Measurements from ENCODE around the gene VAPA.
"Not testable (repeated sequence)": the region's sequence is repeated elsewhere in the genome, so short reads cannot be mapped to it uniquely, and the experiment has no call there.

The VAPA gene

DNA sequence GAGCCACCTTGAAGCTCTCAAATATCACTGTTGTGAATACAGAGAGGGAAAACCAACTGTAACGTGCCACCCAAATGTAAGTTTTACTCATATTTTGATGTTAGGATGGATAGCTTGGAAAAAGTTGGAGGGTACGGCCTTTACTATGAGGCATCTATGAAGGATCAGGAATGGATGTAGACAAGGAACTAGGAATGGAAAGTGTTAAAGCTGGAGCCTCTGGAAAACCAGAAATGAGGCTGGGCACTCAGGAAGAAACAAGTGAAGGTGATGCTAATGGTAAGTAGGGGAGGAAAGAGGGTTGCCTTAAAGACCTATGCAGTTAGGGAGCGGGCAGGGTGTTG is 27.8 kb upstream of the VAPA start:
- DNase-seq (ENCODE audit: low read depth in 2 of 2): no peak

DNA sequence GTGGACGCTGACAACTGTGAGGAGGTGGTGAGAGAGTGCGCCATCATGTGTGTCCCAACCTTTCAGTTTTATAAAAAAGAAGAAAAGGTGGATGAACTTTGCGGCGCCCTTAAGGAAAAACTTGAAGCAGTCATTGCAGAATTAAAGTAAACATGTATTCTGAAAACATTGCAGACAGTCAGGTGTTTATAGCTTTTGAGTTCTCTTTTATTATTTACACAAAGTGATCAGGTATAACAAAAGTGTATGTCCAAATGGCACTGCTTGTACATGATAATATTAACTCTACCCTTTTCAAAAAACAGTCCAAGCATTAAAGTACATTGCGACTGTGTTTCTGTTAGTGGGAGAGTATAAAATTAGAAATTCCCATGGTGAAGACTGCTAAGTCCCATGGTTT is 25.8 kb upstream of the VAPA start:
- DNase-seq (ENCODE audit: low read depth in 2 of 2): no peak

DNA sequence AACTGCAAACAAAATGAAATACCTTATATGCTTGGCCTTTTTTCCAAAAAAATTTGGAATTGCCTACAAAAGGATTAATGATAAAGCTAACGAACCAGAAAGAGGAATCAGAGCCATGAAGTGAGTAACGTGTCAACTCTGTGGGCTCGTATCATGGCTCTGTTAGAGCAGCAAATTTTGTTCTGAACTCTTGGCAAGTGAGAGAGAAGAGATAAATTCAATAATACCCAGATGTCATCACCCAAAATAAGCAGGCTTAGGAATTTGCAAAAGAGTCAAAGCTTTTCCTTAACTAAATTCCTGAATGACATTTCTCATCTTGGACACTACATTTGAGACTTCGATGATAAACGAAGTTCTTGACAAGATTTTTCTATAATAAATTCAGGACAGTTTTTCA is 23.6 kb upstream of the VAPA start:
- DNase-seq (ENCODE audit: low read depth in 2 of 2): no peak

DNA sequence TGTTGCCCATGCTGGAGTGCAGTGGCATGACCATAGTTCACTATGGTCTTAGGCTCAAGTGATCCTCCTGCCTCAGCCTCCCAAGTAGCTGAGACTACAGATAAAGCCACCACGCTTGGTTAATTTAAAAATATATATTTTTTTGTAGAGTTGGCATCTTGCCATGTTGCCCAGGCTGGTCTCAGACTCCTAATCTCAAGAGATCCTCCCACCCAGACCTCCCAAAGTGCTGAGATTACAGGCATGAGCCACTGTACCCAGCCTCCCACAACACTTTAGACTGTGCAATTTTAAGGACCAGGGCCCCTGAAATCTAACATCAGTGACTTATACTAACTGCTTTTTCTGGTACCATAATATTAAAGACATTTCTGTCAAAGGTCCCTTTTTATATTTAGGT is 22.9 kb upstream of the VAPA start:
- DNase-seq (ENCODE audit: low read depth in 2 of 2): no peak

DNA sequence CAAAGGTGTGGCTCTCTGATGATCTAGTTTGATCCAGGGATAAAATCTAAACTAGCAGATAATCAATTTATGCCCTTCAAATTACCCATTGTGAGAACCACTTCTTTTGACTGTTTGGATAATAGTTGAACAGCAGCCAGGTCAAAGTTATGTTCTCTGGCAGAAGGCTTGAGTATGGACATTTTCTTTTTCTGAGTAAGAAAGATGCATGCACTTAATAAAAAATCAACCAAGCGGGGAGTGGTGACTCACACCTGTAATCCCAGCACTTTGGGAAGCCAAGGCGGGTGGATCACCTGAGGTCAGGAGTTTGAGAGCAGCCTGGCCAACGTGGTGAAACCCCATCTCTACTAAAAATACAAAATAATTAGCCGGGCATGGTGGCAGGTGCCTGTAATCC is 22.3 kb upstream of the VAPA start:
- not testable (repeated sequence) for DNase-seq (ENCODE audit: low read depth in 2 of 2)

DNA sequence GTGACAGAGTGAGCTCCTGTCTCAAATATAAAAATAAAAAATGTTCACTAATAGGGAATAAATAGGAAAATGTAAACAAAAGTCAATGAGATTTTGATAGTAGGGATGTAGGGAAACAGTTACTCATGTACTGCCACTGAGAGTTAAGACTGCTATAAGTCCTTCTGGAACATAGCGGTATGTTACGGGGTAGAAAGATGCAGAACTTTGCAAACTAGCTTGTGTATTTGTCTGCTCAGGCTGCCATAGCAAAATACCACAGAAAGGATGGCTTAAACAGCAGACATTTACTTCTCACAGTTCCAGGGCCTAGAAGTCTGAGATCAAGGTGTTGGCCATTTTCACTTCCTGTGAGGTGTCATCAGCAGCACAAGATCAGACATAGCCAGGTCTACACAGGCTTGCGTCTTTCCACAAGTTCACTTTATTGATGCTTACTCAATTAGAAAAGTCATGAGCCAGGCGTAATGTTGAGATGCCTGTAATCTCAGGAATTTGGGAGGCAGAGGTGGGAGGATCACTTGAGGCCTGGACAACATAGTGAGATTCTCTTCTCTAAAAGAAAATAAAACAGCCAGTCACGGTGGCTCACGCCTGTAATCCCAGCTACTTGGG is 19.3 kb upstream of the VAPA start:
- no peak for DNase-seq (ENCODE audit: low read depth in 2 of 2)

DNA sequence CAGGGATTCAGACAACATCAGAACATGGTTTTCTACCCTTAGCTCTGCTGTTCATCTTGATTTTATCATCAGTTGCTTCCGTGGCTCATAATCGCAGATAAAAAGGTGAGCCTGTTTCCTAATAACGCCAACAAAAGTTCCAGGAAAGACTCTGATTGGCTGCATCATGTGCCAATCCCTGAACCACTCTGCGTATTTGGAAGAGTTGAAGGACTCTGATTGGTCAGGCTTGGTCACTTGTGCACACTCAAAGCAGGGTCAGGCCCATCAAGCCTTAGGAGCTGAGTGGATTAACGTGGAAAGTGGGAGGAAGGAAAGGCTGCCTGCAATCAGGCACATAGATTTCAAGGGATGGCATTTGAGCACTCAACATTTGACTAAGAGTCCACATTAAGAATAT is 16.7 kb upstream of the VAPA start:
- no peak for DNase-seq (ENCODE audit: low read depth in 2 of 2)

DNA sequence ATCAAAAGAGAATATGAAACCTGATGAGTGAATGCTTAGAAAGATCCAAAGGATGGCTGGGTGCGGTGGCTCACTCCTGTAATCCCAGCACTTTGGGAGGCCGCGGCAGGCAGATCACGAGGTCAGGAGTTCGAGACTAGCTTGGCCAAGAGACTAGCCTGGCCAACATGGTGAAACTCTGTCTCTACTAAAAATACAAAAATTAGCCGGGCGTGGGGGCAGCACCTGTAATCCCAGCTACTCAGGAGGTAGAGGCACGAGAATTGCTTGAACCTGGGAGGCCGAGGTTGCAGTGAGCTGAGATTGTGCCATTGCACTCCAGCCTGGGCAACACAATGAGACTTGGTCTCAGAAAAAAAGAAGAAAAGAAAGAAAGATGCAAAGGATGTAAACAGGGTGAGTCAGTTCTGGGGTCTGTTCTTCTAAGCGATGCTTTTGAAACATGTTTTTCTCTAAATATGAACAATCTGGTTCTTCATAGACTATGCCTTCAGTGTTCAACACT is 16.0 kb upstream of the VAPA start:
- not testable (repeated sequence) for DNase-seq (ENCODE audit: low read depth in 2 of 2)

DNA sequence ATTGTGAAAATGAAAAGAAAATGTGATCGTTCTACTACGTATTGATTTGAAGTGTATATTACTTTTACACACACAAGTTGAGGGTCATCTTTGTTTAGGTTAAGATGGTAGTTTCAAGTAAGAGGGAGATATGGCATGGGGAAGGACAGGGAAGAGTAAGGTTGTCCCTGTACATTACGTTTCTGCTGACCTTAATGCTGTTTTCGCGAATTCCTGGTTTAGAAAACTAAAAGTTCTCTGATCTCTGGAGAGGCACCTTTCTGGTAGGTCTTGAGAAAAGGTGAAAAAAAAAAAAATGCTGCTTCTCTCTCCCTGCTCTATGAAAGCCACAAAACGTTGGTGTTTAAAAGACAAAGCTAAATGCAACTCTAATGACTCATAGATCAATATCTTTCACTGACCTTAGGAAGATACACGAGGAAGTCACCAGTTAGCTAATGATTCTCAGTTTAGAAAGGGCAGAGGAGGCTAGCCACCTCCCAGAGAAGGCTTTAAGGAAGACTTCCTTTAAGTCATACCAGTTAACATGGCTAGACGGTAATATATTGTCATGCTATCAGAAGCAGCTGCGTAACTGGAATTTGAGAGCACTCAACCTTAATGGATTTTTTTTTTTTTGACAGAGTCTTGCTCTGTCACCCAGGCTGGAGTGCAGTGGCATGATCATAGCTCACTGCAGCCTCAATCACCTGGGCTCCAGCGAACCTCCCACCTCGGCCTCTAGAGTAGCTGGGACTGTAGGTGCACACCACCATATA is 14.8 kb upstream of the VAPA start:
- DNase-seq (ENCODE audit: low read depth in 2 of 2): no peak

DNA sequence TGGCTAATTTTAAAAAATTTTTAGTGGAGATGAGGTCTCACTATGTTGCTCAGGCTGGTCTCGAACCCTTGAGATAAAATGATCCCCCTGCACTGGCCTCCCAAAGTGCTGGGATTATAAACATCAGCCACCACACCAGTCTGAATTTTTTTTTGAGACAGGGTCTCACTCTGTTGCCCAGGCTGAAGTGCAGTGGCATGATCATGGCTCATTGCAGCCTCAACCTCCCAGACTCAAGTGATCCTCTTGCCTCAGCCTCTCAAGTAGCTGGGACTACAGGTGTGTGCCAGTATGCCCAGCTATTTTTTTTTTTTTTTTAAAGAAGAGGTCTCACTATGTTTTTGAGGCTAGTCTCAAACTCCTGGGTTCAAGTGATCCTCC is 14.3 kb upstream of the VAPA start:
- DNase-seq (ENCODE audit: low read depth in 2 of 2): not testable (repeated sequence)

DNA sequence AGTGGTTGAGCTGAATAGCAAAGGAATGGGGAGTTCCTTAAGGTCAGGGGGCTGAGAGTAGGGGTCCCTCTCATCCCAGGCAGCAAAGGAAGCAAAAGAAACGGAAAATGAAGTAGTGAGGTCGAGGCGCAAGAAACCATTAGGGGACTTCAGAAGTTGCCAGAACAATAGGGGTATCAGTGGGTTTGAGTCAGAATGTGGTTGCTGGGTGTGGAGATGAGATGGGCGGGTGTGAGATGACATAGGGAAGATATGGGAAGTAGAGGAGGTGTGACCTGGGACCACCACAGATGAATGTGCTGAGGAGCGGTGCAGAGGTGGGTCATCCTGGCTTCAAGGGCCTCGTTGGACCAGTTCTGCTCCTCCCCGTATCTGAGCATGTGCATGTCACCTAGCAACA is 13.1 kb upstream of the VAPA start:
- DNase-seq (ENCODE audit: low read depth in 2 of 2): no peak

DNA sequence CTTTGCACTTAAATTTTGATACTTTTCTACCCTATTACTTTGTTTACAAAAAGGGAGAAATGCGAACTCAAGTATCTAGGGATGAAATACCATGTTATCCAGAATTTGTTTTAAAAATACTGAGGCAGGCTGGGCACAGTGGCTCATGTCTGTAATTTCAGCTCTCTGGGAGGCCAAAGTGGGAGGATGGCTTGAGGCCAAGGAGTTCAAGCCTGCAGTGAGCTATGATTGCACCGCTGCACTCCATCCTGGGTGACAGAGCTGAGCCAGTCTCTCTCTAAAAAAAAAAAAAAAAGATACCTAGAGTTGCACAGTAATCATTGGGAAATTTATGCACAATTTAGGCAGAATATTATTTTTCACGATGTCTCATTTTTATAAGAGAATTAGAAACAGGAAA is 12.4 kb upstream of the VAPA start:
- DNase-seq (ENCODE audit: low read depth in 2 of 2): no peak

DNA sequence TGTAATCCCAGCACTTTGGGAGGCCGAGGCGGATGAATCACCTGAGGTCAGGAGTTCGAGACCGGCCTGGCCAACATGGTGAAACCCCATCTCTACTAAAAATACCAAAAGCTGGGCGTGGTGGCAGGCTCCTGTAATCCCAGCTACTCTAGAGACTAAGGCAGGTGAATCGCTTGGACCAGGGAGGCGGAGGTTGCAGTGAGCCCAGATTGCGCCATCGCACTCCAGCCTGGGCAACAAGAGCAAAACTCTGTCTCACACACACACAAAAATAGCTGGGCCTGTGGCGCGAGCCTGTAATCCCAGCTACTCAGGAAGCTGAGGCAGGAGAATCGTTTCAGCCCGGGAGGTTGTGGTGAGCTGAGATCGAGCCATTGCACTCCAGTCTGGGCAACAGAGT is 11.6 kb upstream of the VAPA start:
- DNase-seq (ENCODE audit: low read depth in 2 of 2): not testable (repeated sequence)

DNA sequence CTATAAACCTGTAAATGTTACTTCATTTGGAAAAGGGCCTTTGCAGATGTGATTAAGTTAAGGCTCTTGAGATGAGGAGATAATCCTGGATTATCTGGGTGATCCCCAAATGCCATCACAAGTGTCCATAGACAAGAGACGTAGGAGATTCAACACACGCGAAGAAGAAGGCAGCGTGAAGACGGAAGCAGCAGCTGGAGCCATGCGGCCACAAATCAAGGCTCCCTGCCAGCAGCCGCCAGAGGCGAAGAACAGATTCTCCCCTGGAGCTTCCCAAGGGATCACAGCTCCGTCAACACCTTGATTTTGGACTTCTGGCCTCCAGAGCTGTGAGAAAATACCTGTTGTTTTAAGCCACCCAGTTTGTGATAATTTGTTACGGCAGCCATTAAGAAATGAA is 11.0 kb upstream of the VAPA start:
- DNase-seq (ENCODE audit: low read depth in 2 of 2): no peak

DNA sequence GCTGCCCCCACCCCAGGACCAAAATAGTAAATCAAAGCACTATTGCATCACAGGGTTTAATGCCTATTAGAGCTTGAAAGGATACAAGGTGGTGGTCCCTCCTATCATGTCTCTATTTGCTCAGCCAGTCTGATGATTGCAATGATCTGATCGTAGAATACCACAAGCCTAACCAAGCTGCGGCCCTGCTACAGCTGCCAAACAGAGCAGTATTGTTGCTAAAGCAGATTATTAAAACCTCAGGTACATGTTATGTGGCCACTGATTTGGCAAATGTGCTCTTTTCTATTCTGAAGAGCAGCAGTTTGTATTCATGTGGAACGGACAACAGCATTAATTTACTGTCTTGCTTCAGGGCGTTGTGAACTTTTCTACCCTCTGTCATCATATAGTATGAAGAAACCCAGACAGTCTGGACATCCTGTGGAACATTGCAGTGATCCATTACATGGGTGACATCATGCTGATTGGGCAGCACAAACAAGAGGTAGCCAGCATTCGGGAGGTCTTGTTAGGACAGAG is 8.4 kb upstream of the VAPA start:
- no peak for DNase-seq (ENCODE audit: low read depth in 2 of 2)

DNA sequence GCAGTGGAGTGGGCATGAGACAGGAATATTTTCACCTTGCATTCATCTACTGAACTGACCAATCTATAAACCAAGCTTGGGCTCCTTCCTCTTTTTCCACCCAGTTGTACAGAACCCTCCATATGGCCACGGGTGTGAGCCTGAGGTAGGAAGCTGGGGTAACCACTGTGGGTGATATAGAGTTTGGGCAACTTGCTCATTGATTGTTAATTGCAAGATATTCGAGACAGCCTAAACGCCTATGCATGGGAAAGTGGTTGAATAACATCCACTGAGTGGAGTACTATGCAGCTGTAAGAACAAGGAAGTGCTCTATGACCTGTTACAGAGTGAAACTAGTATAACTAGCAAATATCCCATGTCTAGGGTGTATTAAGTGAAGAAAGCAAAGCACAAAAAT is 7.3 kb upstream of the VAPA start:
- DNase-seq (ENCODE audit: low read depth in 2 of 2): no peak

DNA sequence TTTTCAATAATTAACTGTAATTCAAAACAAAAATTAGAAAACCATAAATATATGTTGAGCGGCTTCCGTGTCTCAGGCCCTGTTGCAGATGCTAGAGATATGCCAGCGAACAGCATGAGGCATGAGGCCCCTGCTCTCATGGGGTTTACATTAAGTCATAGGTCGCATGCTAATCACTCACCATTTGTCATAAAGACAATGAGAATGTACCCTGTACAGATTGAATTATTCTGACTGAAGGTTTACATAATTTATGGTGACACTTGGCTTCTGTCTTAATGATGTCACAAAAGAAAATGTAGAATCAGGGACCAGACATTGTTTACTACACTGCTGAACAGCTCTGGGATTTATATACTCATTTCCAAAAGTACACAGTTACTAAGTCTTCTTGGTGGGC is 5.9 kb upstream of the VAPA start:
- DNase-seq (ENCODE audit: low read depth in 2 of 2): no peak

DNA sequence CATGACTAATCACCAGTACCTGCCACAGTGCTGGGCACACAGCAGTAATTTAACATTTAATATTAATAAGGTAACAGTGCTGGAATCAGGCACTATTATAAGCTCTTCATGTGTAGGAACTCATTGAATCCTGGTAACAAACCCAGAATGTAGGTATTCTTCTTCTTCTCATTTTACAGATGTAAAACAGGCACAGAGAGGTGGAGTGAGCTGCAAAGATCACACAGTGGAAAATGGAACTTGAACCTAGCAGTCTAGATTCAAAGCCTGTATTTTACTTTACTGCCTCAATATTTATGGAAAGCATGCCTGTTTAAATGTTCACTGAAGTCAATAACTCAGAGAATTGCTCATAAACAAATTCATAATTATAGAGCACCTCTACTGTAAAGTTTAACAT is 3.7 kb upstream of the VAPA start:
- no peak for DNase-seq (ENCODE audit: low read depth in 2 of 2)

DNA sequence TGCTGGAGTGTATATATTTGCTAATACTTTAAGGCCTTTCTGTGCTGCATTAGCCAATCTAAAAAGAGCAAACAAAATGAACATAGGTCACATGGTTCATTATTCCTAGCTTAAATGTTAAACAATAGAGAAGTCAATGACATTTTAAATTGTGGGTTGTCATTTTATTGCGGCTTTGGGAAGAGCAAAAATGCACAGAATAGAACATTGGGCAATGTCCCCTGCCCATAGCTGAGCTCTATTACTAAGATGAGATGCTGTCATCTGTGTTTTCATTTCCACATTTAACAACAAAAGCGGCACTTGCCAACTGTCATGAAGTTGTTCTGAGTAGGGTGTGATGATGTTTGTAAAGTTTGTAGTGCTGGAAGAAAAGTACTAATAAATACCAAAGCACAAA is 3.2 kb upstream of the VAPA start:
- DNase-seq (ENCODE audit: low read depth in 2 of 2): no peak

DNA sequence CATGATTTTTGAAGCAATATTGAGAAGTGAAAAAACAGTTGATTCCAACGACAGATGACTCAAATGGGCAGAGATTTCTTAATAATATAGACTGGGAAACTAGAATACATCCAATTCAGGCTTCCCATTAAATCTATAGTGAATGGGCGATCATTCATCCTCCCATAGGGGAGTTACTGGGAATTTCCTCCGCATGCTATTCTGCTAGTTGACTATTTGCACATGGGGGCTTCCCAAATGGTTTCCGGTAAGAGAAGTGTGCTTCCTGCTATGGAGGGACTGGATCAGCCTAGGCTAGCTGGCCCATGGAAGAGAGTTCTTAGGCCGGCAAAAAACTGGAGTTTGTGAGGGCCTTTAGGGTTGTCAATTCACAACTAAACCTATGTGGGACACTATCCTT is 2.6 kb upstream of the VAPA start:
- DNase-seq (ENCODE audit: low read depth in 2 of 2): no peak

DNA sequence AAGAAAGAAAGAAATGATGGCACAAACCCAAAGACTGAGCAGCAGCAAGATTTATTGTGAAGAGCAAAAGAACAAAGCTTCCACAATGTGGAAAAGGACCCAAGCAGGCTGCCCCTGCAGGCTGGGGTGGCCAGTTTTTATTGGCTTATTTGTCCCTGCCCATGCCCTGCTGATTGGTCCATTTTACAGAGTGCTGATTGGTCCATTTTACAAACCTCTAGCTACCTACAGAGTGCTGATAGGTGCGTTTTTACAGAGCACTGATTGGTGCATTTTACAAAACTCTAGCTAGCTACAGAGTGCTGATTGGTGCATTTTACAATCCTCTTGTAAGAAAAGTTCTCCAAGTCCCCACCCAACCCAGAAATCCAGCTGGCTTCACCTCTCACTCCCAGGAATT is 1.5 kb upstream of the VAPA start:
- not testable (repeated sequence) for DNase-seq (ENCODE audit: low read depth in 2 of 2)

DNA sequence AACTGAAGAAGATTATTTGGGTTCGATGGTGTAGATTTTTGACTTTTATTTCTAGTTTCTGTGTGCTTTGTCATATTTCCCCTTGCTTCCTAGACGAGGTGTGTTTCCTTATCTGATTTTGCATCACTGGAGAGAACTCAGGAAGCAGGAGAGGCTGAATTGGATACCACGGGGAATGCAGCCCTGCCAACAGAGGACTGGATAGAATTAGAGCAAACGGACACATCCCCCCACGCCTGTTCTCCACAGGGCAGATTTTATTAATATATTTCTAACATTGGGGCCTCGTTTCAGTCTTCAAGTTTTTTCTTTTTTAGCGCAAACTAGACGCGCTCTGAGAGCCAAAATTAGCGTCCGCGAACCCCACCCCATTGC is 678 bp upstream of the VAPA start:
- DNase-seq (ENCODE audit: low read depth in 2 of 2): no peak

DNA sequence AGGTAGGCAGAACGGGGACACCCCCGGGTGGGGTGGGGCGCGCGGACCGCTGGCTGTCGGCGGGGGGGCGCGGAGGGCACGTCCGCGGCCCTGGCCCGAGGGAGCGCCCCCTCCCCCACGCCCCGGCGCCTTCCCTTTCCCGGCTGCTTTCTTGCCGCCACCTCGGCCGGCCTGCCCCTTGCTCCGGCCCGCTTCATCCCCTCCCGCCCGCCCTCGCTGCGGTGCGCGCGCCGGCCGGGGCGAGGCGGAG is 443 bp downstream of the VAPA start:
- no peak for DNase-seq (ENCODE audit: low read depth in 2 of 2)

Data from stimulated activated CD8-positive, alpha-beta memory T cell treated with anti-CD3 and anti-CD28 coated beads, Interleukin-15, amount 100 ng/mL, for 48 hours (primary cell).